CD4-positive, alpha-beta T cell treated with Interleukin-15 for 1 hour (primary cell): Measurements from ENCODE around the gene ELOVL7.
A peak's percentile ranks its signal among the peaks of the same experiment; 100 is the strongest.
"Not testable (repeated sequence)": the region's sequence is repeated elsewhere in the genome, so short reads cannot be mapped to it uniquely, and the experiment has no call there.

Experiments used
- DNase-seq: peaks from one replicate; pipeline ENCODE4 v3.0.0-alpha.2; 2020

The ELOVL7 gene

DNA sequence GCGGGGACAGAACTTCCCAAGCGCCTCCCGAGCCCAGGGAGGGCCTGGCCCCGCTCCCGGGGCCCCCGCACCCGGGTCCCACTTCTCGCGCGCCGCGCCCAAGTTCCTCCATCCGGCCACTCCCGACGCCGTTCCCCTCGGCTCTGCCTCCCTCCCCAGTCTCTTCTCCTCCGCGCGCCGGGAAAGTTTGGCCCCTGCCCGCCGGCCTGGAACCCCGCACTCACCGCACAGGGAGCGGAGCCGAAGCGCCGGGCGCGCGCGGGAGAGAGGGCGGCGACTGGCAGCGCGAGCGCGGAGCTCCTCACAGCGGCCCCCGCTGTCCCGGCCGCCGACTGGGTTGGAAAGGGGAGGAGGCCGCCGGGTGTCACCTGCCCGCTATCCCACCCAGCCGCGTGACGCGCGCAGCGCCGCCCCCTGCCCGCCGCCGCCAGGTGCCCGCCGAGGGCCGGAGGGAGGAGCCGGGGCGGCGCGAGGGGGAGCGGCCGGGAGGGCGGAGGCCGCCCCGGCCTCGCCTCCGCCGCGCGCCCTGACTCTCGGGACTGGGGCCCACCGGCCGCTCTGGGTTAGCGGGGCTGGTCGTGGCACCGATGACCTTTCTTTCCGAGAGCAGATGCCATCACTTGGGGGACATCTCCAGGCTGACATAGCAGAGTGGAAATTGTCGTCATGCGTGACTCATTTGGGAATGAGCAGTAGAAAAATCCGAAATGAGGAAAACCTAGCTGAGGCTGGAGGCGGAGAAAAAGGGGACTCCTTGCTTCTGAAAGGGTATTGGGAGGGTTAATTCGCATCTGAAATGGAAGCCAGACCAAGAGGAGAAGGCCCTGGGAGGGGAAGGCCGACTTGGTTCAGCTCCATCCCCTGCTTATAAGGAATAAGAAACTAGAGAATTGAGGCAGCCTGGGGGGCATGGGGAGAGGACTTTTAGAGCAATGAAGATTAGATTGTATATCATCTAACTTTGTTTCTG, at the start of gene ELOVL7:
Gene ELOVL7, minus strand, starts transcription at position 334 of the 970 bp plus-strand sequence. CDS start 56,872 bp downstream, outside the sequence.
- DNase-seq, result peak; percentile 29

- no peak for DNase-seq
Observed at GRCh38 chr5:60893521-60893920, 49.5 kb upstream of the ELOVL7 start.

GRCh38 chr5:60891667-60892066, 47.6 kb upstream of the ELOVL7 start:
- no peak for DNase-seq

GRCh38 chr5:60888359-60889061, 44.4 kb upstream of the ELOVL7 start:
- DNase-seq, result no peak

- DNase-seq, result no peak
Observed at GRCh38 chr5:60887746-60888145, 43.7 kb upstream of the ELOVL7 start.

- no peak for DNase-seq
Observed at GRCh38 chr5:60887096-60887495, 43.0 kb upstream of the ELOVL7 start.

DNA sequence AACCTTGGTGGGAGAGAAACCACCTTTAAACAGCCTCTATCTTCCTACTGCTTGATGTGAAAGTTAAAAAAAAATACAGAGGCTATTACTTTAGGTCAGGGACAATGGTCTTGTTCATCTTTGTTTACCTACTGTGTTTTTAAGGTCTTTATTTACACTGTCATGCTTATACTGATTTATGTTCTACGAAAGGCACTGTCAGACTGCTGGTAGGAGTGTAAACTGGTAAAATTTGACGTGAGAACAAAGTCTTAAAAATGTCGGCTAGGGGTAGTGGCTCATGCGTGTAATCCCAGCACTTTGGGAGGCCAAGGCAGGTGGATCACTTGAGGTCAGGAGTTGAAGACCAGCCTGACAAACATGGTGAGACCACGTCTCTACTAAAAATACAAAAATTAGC, 42.1 kb upstream of the ELOVL7 start:
- no peak for DNase-seq

DNA sequence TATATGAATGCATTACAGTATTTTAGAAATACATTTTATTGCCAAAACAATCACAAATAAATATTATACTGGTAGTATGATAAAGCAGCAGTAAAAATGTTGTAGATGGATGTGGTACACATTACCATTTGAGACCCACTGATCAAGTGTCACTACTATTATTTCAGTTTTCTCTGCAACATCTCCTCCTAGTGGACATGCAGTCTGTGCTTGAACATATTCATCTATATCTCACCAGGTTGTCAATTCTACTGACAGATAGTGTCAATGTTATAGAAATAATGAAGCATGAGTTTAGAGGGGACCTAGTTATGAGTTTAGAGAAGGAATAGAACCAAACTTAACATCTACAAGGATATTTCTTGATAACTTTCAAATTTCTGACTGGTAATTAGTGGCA, 39.2 kb upstream of the ELOVL7 start:
- no peak for DNase-seq

GRCh38 chr5:60872892-60873291, 28.8 kb upstream of the ELOVL7 start:
- no peak for DNase-seq

DNA sequence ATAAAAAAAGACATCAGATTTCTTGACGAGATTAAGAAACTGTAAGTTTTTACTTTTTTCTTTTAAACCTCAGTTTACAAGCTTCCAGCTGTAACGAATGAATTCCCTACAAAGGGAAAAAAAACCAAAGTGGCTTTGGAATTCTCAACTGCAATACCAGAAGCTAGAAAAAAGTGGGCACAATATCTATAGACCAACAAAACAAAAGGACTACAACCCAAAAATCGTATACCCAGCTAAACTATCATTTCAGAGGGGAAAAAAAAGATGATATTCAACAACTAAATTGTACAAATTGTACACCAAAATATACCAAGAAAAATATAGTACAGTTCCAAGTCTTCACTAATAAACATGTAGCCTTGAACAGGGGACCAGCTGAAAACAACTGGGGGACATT, 26.8 kb upstream of the ELOVL7 start:
- no peak for DNase-seq

DNA sequence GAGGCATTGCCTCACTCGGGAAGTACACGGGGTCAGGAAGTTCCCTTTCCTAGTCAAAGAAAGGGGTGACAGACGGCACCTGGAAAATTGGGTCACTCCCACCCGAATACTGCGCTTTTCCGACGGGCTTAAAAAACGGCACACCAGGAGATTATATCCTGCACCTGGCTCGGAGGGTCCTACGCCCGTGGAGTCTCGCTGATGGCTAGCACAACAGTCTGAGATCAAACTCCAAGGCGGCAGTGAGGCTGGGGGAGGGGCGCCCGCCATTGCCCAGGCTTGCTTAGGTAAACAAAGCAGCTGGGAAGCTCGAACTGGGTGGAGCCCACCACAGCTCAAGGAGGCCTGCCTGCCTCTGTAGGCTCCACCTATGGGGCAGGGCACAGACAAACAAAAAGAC, 16.5 kb upstream of the ELOVL7 start:
- DNase-seq, result not testable (repeated sequence)

DNA sequence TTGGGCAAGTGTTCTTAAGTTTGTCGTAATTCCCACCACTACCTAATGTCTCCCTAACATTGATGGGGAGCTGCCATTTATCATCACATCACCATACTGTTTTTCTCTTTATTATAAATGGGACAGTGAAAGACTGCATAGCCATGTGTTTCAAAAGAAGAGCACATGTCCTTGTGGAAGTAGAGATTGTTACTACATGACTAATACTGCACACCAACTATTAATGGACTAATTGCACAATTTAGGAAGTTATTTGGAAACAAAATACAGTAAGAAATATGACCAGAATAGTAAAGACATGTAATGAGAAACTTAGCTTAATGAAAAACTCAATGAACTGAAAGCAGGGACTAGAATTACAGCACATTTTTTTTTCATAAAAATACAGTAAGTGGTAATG, 12.0 kb upstream of the ELOVL7 start:
- no peak for DNase-seq

- DNase-seq, result no peak
Observed at GRCh38 chr5:60852940-60853339, 8.9 kb upstream of the ELOVL7 start.

DNA sequence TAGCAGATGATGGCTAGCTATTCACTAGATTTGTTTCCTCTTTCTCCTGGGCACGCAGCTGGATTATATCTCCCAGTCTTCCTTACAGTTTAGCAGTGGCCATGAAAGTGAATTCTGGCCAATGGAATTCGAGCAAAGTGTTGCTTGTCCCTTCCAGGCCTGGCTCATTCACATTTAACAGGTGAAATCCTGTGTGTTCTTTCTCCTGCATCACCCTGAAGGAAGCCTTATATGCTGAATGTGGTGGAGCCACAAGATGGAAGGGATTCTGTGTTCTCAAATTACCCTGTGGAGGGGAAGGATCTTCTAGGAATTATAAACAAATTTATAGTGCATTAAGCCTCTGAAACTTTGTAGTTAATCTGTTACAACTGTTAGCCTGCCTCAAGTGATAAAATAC, 8.2 kb upstream of the ELOVL7 start:
- DNase-seq, result no peak

GRCh38 chr5:60851626-60852025, 7.6 kb upstream of the ELOVL7 start:
- no peak for DNase-seq

- no peak for DNase-seq
Observed at GRCh38 chr5:60846298-60846697, 2.2 kb upstream of the ELOVL7 start.

- DNase-seq, result no peak
Observed at GRCh38 chr5:60843386-60843935, 608 bp downstream of the ELOVL7 start.

DNA sequence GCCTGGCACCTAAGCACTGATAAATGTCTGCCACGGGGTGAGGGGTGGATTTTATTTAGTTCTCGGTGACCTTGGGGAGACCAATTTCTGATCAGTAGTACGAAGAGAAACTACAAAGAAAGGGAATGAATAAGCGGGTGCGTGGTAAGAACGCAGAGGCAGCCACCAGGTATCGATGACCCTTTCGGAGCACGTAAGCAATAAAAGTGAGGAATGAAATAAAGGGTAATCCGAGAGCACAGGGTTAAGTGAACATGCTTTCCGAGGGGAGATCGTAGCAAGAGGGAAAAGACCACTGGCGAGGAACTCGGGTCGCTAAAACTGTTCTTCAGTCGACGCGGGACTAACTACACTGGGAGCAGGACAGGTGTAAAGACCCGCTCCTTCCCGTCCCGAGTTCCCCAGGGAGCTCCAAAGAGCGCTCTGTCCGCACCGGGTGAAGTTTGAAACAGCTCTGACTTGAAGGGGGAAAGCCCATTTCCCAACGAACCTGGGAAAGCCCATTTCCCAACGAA, 1.1 kb downstream of the ELOVL7 start:
- no peak for DNase-seq

- no peak for DNase-seq
Observed at GRCh38 chr5:60841361-60841760, 2.7 kb downstream of the ELOVL7 start.

DNA sequence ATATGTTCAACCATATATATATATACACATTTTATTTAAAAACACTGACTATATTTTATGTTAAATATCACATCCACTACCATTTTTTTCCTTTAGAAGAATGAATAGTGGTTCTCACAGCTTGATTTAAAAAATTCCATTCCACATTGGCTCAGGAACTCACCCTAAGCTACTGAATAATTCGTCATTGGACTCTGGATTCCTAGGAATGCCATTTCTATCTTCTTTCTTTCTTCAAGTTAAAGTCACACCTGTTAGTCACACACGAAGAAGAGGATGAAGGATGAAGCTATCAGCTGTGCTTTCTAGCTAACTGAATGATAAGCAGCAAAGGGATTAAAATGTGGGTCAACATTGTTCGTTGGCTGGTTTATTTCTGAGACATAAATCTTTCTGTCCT, 7.9 kb downstream of the ELOVL7 start:
- DNase-seq, result no peak

DNA sequence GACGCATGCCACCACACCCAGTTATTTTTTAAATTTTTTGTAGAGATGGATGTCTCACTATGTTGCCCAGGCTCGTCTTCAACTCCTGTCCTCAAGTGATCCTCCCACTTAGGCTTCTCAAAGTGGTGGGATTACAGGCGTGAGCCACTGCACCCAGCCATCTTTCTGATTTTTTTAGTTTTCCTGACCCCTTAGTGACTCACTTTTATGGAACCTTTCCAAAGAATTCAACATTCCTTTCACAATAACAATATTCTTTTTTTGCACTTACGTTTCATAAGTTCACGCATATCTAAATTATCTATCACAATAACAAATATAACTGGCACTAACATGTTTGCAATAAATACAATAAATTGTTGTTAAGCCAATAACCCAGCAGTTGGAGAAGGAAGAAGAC, 8.5 kb downstream of the ELOVL7 start:
- DNase-seq, result no peak

DNA sequence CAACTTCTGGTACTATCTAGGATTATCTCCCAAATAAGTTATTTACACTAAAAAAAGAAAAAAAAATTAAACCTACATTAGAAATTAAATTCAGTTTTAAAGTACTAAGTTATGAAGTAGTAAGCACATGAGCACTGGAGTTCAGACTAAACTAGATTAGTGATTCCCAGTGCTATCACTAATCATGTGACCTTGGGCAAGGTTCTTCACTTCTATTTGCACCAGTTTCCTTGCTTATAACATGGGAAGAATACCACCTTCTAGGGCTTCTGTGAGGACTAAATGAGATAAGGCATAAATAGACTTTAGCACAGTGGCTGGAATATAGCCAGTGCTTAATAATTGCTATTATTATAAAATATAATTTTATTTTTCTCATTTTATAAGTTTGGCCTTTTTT, 10.5 kb downstream of the ELOVL7 start:
- no peak for DNase-seq

GRCh38 chr5:60830581-60831127, 13.4 kb downstream of the ELOVL7 start:
- no peak for DNase-seq
